ENCODE results near the gene CPED1.
"Not testable (repeated sequence)": the region's sequence is repeated elsewhere in the genome, so short reads cannot be mapped to it uniquely, and the experiment has no call there.

CPED1 gene

DNA sequence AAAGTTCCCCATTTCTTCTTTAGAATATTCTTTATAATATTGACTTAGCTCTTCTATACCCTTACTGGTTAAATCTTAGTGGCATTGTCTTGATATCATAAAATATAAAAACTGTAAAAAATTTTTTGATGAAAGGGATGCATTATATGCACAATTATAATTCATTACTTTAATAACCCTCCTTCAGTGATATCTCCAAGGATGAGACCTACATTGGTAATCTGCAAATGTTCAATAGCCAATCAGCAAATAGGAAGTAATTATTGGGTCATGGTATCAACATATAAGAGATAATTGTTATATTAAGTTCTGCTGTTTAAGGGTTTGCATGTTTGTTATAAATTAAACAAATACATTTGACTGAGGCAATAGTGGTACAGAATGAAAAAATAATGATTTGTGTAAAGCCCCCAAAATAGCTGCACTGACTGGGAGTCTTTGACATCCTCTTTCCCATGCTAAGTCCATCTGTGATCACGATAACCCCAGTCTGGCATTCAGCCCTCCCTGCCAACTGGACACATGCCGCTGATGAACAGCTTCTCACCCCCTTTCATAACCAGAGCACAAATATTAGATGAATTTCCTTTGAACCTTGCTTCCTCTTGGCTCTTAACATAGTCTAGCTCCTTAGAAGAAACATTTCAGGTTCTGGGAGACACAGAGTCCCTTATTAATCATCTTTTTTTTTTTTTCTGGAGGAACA, 169.5 kb downstream of the CPED1 start:
- DNase-seq = no peak

GRCh38 chr7:121158665-121159064, 170.2 kb downstream of the CPED1 start:
- DNase-seq = no peak

DNA sequence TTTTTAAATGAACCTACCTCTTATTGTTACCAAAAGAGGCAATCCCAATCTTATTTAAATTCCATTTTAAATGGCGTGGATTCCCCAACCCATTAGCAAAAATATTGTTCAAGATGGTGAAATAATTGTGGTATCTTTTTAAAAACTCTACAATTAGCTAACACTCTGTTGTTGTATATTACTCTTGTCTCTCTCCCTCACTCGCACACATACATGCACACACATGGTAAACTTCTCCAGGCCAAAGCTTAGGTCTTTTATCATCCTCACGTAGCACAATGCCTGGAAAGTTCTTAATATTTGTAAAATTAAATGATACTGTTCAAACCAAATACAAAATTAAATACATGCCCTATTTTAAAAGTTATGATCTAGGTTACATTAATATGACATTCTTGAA, 171.0 kb downstream of the CPED1 start:
- no peak for DNase-seq

DNA sequence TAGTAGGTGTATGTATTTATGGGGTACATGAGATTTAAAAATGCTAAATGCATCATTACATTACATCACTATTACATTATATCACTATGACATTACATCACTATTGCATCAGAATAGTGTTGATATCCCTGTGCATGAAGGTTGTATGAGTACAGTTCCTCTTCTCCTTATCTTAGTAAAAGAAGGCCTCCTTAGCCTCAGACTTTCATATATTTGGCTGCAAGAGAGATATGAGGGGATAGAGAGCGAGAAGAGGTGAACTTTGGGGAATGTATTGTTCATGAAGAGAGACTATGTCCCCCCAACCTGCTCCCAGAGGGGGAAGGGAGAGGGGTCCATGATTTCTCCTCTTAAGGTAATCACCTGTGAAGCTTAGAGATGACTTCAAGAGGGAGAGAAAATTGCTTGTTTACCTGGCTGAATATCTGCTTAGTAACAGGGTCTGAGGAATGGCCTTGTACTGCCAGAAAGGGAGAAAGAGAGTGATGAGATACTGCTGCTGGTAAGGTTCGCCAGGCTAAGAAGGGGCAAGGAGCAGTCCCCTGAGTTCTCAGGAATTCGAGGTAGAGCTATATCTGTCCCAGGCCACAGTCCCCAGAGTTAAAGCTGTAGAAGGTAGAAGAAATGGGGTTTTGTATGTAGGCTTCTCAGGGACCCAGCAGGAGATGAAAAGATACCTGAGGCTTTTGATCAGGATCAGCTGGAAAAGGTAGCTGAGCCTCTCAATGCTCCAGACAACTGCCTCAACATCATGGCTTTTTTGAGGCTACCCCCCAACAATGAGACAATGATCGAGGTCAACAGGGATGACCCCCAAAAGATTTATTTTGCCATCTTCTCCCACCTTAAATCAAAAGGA, 171.9 kb downstream of the CPED1 start:
- no peak for DNase-seq

GRCh38 chr7:121163699-121164098, 175.2 kb downstream of the CPED1 start:
- DNase-seq = no peak

DNA sequence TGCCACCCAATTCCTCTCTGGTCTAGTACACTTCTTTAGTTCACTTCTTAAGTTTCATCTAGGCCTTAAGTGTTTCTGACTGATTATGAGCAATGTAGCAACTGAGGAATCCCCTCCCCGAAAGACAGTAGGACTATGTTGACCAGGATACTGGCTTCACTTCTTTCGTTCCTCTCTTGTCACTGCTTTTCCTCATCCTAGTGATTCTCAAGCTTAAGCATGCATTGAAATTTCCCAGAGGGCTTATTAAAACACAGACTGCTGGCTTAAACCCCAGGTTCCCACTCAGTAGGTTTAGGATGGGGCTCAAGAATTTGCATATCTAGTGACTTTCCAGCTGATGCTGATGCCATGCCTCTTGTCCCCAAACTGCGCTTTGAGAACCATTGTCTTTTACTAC, 175.7 kb downstream of the CPED1 start:
- no peak for DNase-seq

DNA sequence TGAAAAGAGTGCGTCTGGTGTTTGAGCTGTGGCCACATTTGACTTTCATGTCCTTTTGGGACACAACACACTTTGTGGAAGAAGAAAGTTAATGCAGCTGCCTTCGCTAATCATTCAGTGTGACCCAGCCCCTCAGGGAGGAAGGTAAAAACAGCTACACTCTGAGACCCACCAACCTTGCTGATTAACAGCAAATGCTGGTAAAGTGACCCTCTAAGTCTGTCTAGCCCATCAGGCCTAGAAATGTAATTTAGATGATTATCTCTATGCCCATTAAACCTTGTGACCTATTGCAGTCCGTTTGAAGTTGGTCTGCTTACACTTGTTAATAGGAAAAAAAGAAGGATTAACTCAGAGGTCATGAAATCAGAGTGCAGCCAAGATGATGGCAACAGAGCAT, 178.4 kb downstream of the CPED1 start:
- no peak for DNase-seq

- no peak for DNase-seq
Measured at GRCh38 chr7:121167971-121168370, 179.5 kb downstream of the CPED1 start.

DNA sequence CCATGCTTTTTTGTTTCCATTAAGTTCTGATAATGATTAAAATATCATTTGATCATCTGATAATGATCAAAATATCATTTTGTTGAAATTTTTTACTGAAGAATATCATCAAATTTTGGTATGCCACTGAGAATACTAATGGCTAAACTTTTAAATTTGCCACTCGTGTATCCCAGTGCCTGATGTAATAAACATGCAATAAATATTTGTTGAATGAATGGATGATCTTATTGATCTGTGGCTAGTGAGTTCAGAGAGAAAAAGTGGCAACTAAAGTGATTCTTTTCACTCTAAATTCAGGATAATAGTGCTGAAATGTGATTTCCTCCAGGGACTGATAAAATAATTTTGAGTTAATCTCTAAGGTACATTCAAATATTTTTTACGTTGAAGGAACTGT, 181.0 kb downstream of the CPED1 start:
- DNase-seq = no peak

- no peak for DNase-seq
Measured at GRCh38 chr7:121172484-121172883, 184.0 kb downstream of the CPED1 start.

DNA sequence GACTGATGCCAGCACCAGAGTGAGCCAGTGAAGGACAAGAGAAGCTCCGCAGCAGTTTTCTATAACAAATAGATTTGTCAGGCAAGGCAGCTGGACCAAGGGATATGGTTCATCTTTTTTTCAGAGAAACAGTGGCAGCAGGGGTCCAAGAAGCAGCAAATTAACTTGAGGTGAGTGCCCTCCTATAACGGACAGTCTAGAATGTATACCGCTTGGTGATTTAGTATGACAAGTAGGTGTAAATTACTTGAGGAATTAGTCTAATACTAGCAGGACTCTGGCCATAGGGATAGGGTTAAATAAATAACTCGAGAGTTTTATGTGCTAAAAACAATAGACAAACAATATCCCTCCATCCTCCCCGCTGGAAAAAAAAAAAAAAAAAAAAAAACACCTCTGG, 187.3 kb downstream of the CPED1 start:
- DNase-seq = no peak

DNA sequence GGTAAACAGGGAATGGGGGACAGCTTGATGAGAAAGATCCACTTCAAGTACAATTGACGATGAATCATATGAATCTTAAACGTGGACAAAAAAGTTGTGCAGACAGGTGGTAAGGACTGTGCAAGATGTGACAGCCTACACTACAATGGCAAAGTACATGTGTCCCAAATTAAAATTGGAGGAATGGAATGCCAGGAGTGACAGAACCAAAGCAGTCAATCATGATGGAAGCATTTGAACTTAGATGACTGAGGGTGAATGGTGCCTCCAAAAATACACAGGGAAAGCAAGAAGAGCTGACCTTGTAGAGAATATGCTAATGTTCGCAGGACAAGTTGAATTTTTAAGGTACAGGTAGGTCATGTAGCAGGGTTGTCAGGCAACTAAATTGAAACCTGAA, 189.9 kb downstream of the CPED1 start:
- no peak for DNase-seq

- no peak for DNase-seq
Measured at GRCh38 chr7:121178869-121179497, 190.5 kb downstream of the CPED1 start.

- DNase-seq = no peak
Measured at GRCh38 chr7:121180436-121181063, 192.0 kb downstream of the CPED1 start.

DNA sequence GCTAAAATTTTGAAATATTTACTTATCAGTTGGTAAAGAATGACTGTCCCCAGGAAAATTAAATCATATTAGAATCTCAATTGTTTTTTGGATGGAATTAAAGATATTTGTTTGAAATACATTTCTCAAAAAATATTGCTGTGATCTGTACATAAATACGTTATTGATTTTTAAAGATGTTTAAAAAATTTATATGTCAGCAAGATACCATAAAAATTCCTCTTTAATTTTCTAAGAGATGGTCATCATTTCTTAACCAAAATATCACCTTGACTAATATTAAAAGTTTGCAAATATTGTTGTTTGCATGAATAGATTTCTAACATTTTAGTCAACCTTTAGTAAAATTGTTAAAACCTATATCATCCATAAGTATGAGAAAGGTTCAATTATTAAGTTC, 192.8 kb downstream of the CPED1 start:
- DNase-seq = no peak

- DNase-seq = no peak
Measured at GRCh38 chr7:121182281-121182680, 193.8 kb downstream of the CPED1 start.

- no peak for DNase-seq
Measured at GRCh38 chr7:121182902-121183301, 194.4 kb downstream of the CPED1 start.

DNA sequence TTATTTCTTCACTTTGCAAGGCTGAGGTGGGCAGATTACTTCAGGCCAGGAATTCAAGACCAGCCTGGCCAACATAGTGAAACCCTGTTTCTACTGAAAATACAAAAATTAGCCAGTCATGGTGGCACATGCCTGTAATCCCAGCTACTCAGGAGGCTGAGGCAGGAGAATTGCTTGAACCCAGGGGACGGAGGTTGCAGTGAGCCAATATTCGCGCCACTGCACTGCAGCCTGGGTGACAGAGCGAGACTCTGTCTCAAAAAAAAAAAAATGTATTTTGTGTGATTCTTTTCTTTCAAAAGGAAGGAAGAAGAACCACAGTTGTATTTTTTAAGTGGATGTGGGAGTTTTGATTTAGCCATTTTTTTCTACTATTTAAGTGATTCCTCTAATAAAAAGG, 195.4 kb downstream of the CPED1 start:
- not testable (repeated sequence) for DNase-seq

DNA sequence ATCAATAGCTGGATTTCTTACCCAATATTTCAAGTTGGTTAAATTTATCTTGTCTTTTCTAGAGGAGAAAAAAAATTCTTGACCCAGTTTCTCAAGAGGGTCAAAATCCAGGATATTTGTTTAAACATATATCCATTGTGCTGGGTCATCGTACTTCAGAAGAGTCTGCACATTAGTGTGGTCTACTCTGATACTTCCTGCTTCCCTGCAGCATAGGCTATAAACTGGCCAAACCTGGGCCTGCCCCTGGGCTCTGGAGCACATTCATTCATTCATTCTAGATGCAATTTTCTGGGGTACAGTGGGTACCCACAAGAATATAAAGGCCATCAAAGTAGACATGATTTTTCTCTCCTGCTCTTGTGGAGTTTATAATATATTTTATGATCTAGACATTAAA, 198.2 kb downstream of the CPED1 start:
- no peak for DNase-seq

DNA sequence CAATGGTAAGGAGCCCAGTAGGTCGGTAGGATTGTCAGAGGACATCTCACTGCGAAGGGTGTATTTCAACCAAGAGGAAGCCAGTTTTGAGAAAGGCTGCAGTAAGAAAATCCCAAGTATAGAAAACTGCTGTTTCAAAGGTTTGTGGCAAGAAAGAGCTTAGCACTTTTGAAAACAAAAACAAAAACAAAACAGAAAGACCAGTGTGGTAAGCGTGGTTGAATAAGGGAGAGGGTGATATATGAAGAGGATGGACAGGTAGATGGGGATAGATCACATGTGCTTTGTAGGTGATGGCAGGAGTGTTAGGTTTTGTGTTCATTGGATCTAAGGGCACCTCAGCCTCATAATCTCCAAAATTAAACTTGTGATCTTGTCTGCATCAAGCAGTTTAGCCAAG, 198.7 kb downstream of the CPED1 start:
- DNase-seq = no peak

DNA sequence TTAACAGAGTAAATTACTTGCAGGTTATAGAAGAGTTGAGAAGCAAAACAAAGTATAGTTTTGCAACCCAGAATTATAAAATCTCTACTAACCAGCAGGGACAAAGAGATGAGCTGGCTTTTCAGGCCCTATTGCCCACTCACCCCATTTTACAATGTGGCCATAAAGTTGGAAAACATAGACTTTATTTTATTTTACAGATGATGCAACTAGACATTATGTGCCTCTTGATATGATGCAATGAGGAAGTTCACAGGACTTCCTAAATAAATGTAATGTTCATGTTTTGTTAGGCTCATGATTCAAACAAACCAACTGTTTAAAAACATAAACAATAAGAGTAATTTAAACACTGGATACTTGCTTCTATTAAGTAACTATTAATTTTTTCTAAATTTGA, 199.2 kb downstream of the CPED1 start:
- no peak for DNase-seq

DNA sequence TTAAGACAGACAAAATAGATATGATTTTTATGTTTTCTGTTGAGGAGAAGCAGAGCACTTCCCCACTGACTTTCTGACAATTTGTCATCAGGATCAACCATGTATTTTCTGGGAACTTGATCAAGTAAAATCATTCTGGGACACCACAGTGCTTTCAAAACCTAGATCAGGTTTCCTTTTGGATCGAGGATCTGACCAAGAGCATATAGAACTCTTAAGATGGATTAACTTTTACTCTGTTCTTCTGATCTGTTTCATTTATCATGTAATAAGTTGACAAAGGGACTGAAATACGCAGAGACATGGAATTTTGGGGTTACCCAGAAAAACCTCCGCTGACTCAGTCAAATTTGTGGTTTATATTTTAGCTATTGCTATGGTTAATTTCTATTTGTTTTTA, 204.3 kb downstream of the CPED1 start:
- no peak for DNase-seq

DNA sequence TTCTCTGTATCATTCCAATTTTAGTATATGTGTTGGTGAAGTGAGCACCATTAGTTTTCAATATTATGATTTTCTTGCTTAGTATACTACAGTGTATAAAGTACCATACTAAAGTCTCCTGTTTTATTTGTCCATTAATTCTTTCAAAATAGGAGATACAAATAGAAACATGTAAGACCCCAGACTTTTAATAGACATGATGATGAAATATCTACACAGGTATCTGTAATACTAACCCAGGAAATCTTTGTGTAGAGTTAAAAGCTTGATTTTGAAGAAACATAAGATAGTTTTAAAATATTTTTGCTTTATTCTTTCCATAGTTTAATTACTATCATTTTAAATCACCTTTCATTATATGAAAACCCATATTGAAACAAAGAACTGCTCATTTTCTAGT, 206.5 kb downstream of the CPED1 start:
- DNase-seq = no peak

GRCh38 chr7:121195874-121196273, 207.4 kb downstream of the CPED1 start:
- no peak for DNase-seq
